ENCODE results near the gene KCTD11.
A peak's percentile ranks its signal among the peaks of the same experiment; 100 is the strongest.

DNA sequence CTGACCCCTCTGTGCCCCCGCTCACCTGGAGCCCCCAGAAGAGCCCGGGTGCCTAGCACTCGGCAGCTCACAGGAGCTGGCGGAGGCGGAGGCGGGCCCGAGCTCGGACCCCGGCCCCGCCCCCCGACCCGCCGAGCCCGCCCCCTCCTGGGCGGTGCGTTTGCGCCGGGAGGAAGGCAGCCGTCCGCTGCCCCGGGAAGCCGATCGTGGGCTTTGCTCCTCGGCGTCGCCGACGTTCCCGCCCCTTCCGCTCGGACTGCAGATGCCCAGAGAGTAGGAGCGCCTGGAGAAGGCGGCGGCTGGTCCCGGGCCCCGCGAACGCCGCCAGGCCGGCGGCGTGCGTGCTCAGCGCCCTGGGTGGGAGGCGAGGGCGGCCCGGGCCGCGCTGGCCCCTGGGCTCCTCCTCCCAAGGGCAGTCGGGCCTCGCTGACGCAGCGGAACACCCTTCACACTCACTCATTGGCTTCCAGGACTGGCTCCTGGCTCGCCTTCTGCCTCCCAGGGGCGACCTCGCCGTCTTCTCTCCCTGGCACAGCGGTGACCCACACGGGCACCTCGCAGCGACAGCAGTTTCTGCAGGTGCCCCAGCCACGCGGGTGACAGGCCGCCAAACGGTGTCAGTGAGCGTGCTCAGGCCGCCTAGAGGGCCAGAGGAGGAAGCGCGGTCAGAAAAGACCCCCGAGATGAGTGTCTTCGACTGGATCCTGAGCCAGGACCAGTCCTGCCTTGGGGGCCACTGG lies 42.7 kb downstream of the KCTD11 start, which contains the start of gene PLSCR3:
- TF ChIP-seq POLR2A (IDR thresholded peaks at IDR 0.05), result peak; percentile 93
- TF ChIP-seq, protein P1, sequence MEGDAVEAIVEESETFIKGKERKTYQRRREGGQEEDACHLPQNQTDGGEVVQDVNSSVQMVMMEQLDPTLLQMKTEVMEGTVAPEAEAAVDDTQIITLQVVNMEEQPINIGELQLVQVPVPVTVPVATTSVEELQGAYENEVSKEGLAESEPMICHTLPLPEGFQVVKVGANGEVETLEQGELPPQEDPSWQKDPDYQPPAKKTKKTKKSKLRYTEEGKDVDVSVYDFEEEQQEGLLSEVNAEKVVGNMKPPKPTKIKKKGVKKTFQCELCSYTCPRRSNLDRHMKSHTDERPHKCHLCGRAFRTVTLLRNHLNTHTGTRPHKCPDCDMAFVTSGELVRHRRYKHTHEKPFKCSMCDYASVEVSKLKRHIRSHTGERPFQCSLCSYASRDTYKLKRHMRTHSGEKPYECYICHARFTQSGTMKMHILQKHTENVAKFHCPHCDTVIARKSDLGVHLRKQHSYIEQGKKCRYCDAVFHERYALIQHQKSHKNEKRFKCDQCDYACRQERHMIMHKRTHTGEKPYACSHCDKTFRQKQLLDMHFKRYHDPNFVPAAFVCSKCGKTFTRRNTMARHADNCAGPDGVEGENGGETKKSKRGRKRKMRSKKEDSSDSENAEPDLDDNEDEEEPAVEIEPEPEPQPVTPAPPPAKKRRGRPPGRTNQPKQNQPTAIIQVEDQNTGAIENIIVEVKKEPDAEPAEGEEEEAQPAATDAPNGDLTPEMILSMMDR (IDR thresholded peaks at IDR 0.05 in 4 of 5, conservative IDR thresholded peaks at IDR 0.05 in 1 of 5), result peak; percentile 32 to 61 (median 42)

All from gastrocnemius medialis (tissue), 4 donors.